Activated CD4-positive, alpha-beta memory T cell treated with anti-CD3 and anti-CD28 coated beads for 36 hours (primary cell): Measurements from ENCODE around the gene ARHGEF40. TPM values are rescaled to one million over a fixed set of nuclear protein-coding genes. Genes with fewer than 3 reads are reported as not detected.

Source experiments
- CTCF ChIA-PET: fragments of 350-600 bp; sonication (Branson Sonifier 250); formaldehyde crosslinking; loops from one replicate; lab custom pipeline; 2021; ENCODE audit warnings: antibody characterized with exemption, inconsistent platforms; lab: Charles Lee
- POLR2A ChIA-PET: fragments of 350-600 bp; sonication (Branson Sonifier 250); formaldehyde crosslinking; loops from one replicate; lab custom pipeline; 2021; ENCODE audit warnings: antibody characterized with exemption; lab: Charles Lee
- DNase-seq: peaks from one replicate; pipeline ENCODE4 v3.0.0-alpha.2; 2020
- H3K27ac Mint-ChIP-seq: one replicate; pipeline ENCODE4 v1.8.0; 2021; ENCODE audit warnings: mixed read lengths
- H3K27me3 Mint-ChIP-seq: one replicate; pipeline ENCODE4 v1.8.0; 2021; ENCODE audit warnings: mixed read lengths
- H3K36me3 Mint-ChIP-seq: one replicate; pipeline ENCODE4 v1.8.0; 2021; ENCODE audit warnings: mixed read lengths
- H3K4me1 Mint-ChIP-seq: one replicate; pipeline ENCODE4 v1.8.0; 2021; ENCODE audit warnings: low read depth, mixed read lengths
- H3K4me3 Mint-ChIP-seq: one replicate; pipeline ENCODE4 v1.8.0; 2021; ENCODE audit warnings: mild to moderate bottlenecking, mixed read lengths
- H3K9me3 Mint-ChIP-seq: one replicate; pipeline ENCODE4 v1.8.0; 2021; ENCODE audit warnings: mixed read lengths
- intact Hi-C: fragments of 100-400 bp; cut with micrococcal nuclease; formaldehyde crosslinking; loops from one replicate; pipeline ENCODE4 v1.15.1; 2023
- total RNA-seq, 2 experiments: library from RNA; stranded (reverse); gene quantifications; one replicate each; pipeline ENCODE4 v1.2.3, GENCODE V29; 2021

ARHGEF40 gene
- total RNA-seq, 2 experiments from 2014 or later = 0.33 to 0.44 TPM

DNA sequence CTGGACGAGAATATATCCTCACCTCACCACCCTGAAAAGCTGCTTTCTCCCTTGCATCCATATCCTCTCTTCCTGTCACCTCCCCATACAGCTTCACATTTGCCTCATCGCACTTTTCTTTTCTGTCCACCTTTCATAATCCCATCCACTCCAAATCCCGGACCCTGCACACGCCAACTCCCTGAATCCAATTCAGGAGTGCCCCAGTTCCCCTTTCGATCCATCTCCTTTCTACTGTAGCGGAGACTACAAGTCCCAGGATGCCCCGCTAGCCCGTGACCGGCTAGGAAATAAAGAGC lies 33.3 kb downstream of the ARHGEF40 start:
- Mint-ChIP-seq H3K36me3 (no peaks in the 10 kb centered on the region), H3K27me3 (no peaks in the 10 kb centered on the region), H3K9me3 (no peaks in the 10 kb centered on the region), H3K4me3 (peak overlapping the region; percentile 85), H3K4me1 (peaks cover 45% of the 10 kb centered on the region), H3K27ac (peak overlapping the region; percentile 76)
- DNase-seq = no peak
- POLR2A ChIA-PET = interaction anchor here (1.1 to 2.6 kb wide), 6 partner anchors 10 to 420 kb away, joined by 3 to 13 read pairs (median 4); no protein-coding TSS in a partner anchor
- CTCF ChIA-PET = interaction anchor here (0.9 to 12.5 kb wide), 12 partner anchors 10 to 407 kb away, joined by 3 to 334 read pairs (median 18); partner anchors contain the start of gene ARHGEF40
- intact Hi-C loops = loop anchor here (5.0 to 10.0 kb wide), 4 partner anchors 164 to 649 kb away; partner anchors contain the start of genes APEX1, HNRNPC, OSGEP and RNASE4

DNA sequence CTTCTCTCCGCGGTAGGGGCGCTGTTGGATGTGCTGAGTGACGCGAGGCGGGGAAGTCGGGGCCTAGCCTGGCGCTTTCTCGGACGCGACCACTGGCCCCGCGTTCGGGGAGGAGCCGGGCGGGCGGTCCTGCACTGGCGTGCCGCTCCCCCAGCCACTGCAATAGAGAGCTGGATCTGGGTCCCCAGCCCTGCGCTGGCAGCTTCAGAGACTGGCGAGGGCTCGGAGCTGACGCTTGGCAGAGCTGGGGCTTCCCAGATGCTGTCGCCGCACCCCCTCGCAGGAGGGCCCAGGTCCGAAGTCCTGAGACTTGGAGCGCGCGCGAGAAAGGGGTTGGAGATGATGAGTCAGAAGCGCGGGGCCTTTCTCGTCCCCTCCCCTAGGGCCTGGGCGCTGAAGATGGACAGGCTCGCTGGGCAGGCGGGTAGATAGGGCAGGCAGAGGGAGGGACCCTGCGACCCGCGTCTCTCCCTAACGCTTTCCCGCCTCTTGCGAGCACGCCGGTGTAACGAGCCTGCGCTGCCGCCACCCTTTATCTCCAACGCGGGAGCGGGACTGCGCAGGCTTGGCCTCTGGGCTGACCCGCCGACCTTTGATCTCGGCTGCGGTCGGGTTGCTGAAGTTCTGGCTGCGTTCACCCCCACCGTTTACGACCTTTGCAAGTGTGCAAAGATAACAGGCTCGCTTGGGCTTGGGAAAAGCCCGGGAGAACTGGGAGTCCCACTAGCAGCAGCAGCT lies 33.8 kb downstream of the ARHGEF40 start:
- Mint-ChIP-seq H3K27ac (peak overlapping the region; percentile 76), H3K27me3 (no peaks in the 10 kb centered on the region), H3K36me3 (no peaks in the 10 kb centered on the region), H3K4me1 (peaks cover 41% of the 10 kb centered on the region), H3K4me3 (peak overlapping the region; percentile 85), H3K9me3 (no peaks in the 10 kb centered on the region)
- POLR2A ChIA-PET = interaction anchor here (0.5 to 2.6 kb wide), 9 partner anchors 12 to 421 kb away, joined by 3 to 13 read pairs (median 4); partner anchors contain the start of gene NDRG2
- DNase-seq = peak; percentile 96
- CTCF ChIA-PET = interaction anchor here (0.8 to 12.5 kb wide), 23 partner anchors 9 to 1662 kb away, joined by 3 to 334 read pairs (median 4); partner anchors contain the start of genes ARHGEF40 and NDRG2
- intact Hi-C loops = loop anchor here (1.0 to 10.0 kb wide), 10 partner anchors 12 to 649 kb away; partner anchors contain the start of genes APEX1, HNRNPC, METTL17 and OSGEP

DNA sequence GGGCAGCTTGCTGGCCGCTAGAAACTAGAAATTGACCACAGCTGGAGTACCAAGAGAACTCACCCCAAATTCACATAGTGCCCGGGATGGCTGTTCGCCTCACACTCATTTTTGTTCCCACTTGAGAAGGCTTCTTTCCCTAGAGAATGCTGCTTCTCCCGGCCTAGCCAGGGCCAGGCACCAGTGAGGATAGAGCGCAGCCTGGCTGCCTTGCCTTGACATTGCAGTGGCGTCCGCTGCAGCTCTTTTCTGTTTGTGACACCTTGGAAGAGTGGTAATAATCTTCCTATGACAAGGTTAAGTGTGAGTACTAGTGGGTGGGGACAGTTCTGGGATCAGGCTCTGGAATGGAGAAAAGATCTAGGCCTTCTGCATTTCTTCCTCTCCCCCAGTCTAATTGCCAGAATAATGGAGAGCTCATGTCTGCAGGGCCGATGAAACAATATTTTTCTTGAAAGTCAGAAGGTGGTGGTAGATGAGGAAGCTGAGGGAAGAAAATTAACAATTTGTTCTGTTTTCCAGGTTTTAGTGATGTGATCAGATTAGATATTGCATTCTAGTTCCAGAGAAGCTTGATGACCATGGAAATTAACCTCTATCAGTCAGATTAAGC lies 34.5 kb downstream of the ARHGEF40 start:
- Mint-ChIP-seq H3K4me1 (peaks cover 39% of the 10 kb centered on the region), H3K4me3 (peak overlapping the region; percentile 85), H3K27me3 (no peaks in the 10 kb centered on the region), H3K27ac (peak overlapping the region; percentile 76), H3K36me3 (no peaks in the 10 kb centered on the region), H3K9me3 (no peaks in the 10 kb centered on the region)
- ChIA-PET POLR2A (interaction anchor here (0.5 to 2.6 kb wide), 8 partner anchors 12 to 421 kb away, joined by 3 to 13 read pairs (median 4); partner anchors contain the start of gene NDRG2), CTCF (interaction anchor here (0.6 to 12.5 kb wide), 28 partner anchors 8 to 1661 kb away, joined by 3 to 334 read pairs (median 4); partner anchors contain the start of genes ARHGEF40 and NDRG2)
- intact Hi-C loops = loop anchor here (1.0 to 10.0 kb wide), 10 partner anchors 12 to 650 kb away; partner anchors contain the start of genes APEX1, HNRNPC, METTL17 and OSGEP
- DNase-seq = peak; percentile 81

- no peaks in the 10 kb centered on the region for H3K36me3 Mint-ChIP-seq
- peaks cover 44% of the 10 kb centered on the region for H3K4me1 Mint-ChIP-seq
- H3K9me3 Mint-ChIP-seq = no peaks in the 10 kb centered on the region
- ChIA-PET POLR2A (interaction anchor here (1.0 to 2.6 kb wide), 5 partner anchors 13 to 134 kb away, joined by 3 to 13 read pairs (median 5); partner anchors contain the start of gene NDRG2), CTCF (interaction anchor here (0.6 to 12.5 kb wide), 21 partner anchors 11 to 1661 kb away, joined by 3 to 334 read pairs (median 4); partner anchors contain the start of gene ARHGEF40)
- no peak overlapping the region for H3K27ac Mint-ChIP-seq
- no peak overlapping the region for H3K4me3 Mint-ChIP-seq
- intact Hi-C loops = loop anchor here (10.0 kb wide), 1 partner anchor 650 kb away; the partner anchor contains the start of genes APEX1 and OSGEP
- DNase-seq = no peak
- H3K27me3 Mint-ChIP-seq = no peaks in the 10 kb centered on the region
These were observed 35.0 kb downstream of the ARHGEF40 start for GRCh38 chr14:21105095-21105494.

DNA sequence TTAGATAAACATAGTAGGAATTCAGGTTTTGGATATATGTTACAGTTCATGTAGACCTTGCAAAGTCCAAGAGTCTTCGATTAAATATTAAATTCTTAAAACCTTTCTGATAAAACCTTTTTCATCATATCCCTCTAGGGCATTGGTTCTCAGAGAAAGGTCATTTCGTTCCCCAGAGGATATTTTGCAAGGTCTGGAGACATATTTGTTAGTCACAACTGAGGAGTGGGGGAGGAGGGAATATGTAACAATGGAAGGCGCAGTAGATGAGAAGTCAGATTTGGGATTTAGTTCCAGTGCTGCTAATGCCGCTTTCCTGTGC lies 36.0 kb downstream of the ARHGEF40 start:
- H3K4me1 Mint-ChIP-seq = peaks cover 53% of the 10 kb centered on the region
- no peak overlapping the region for H3K4me3 Mint-ChIP-seq
- CTCF ChIA-PET = interaction anchor here (1.7 to 12.5 kb wide), 7 partner anchors 12 to 136 kb away, joined by 4 to 334 read pairs (median 86); partner anchors contain the start of gene ARHGEF40
- peaks cover 1% of the 10 kb centered on the region for H3K36me3 Mint-ChIP-seq
- POLR2A ChIA-PET = no interaction called here
- no peaks in the 10 kb centered on the region for H3K27me3 Mint-ChIP-seq
- H3K9me3 Mint-ChIP-seq = no peaks in the 10 kb centered on the region
- DNase-seq = no peak
- intact Hi-C loops = loop anchor here (10.0 kb wide), 1 partner anchor 651 kb away; the partner anchor contains the start of genes APEX1 and OSGEP
- H3K27ac Mint-ChIP-seq = no peak overlapping the region

DNA sequence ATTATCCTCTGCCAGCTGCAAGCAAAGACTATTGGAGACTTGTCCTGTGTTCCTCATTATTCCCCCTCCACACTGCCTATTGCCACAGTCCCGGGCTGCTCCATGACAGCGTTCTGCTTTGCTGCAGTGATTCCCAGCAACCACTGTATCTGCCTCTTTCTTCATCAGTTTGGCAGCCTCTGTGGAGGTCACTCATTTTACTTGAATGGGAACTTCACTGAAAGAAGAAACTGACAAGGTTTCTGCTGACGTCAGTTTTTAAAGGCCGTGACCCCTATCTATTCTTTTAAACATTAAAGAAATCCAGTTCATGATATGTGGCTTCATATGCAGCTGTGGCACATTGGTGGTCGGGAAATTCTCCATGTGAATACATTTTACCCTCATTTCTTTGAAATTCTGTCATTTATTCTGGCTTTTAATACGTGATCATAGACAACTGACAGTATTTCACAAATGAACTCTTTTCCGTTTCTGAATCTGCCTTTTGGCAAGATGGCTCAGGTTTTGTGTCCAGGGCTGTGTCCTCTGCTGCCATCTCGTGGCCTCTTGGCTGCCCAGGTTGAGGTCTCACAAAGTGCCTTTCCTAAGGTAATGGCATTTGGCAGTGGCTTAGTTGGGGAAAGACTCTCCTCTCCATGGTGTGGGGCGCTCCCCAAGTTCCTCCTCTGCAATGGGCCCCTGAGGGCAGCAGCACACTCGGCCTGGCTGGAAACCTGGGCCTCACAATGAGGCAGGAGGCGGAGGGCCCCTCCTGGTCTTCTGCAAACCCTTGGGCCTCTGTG lies 36.6 kb downstream of the ARHGEF40 start:
- CTCF ChIA-PET = interaction anchor here (1.6 to 12.5 kb wide), 8 partner anchors 13 to 102 kb away, joined by 3 to 334 read pairs (median 68); partner anchors contain the start of gene ARHGEF40
- Mint-ChIP-seq H3K9me3 (no peaks in the 10 kb centered on the region), H3K27ac (no peak overlapping the region), H3K36me3 (peaks cover 1% of the 10 kb centered on the region), H3K27me3 (no peaks in the 10 kb centered on the region), H3K4me3 (no peak overlapping the region), H3K4me1 (peaks cover 49% of the 10 kb centered on the region)
- POLR2A ChIA-PET = no interaction called here
- DNase-seq = peak; percentile 88
- intact Hi-C loops = loop anchor here (10.0 kb wide), 1 partner anchor 652 kb away; the partner anchor contains the start of genes APEX1 and OSGEP

- Mint-ChIP-seq H3K36me3 (peaks cover 1% of the 10 kb centered on the region), H3K4me1 (peaks cover 43% of the 10 kb centered on the region), H3K27ac (no peak overlapping the region), H3K27me3 (no peaks in the 10 kb centered on the region), H3K4me3 (no peak overlapping the region), H3K9me3 (no peaks in the 10 kb centered on the region)
- intact Hi-C loops = loop anchor here (10.0 kb wide), 1 partner anchor 653 kb away; the partner anchor contains the start of genes APEX1 and OSGEP
- no peak for DNase-seq
- CTCF ChIA-PET = interaction anchor here (1.0 to 12.5 kb wide), 7 partner anchors 14 to 91 kb away, joined by 3 to 334 read pairs (median 51); partner anchors contain the start of gene ARHGEF40
- POLR2A ChIA-PET = no interaction called here
These were observed 37.2 kb downstream of the ARHGEF40 start for GRCh38 chr14:21107283-21107800.

- no peak for DNase-seq
- ChIA-PET CTCF (interaction anchor here (0.6 to 12.5 kb wide), 7 partner anchors 13 to 139 kb away, joined by 3 to 334 read pairs (median 4); no protein-coding TSS in a partner anchor), POLR2A (no interaction called here)
- H3K4me3 Mint-ChIP-seq = no peak overlapping the region
- no peaks in the 10 kb centered on the region for H3K9me3 Mint-ChIP-seq
- H3K27me3 Mint-ChIP-seq = no peaks in the 10 kb centered on the region
- intact Hi-C loops = loop anchor here (10.0 kb wide), 1 partner anchor 654 kb away; the partner anchor contains the start of genes APEX1 and OSGEP
- H3K36me3 Mint-ChIP-seq = peaks cover 1% of the 10 kb centered on the region
- H3K4me1 Mint-ChIP-seq = peaks cover 33% of the 10 kb centered on the region
- no peak overlapping the region for H3K27ac Mint-ChIP-seq
These were observed 38.7 kb downstream of the ARHGEF40 start for GRCh38 chr14:21108791-21109190.

- peaks cover 32% of the 10 kb centered on the region for H3K4me1 Mint-ChIP-seq
- no peaks in the 10 kb centered on the region for H3K9me3 Mint-ChIP-seq
- H3K27ac Mint-ChIP-seq = peak overlapping the region; percentile 81
- no peak overlapping the region for H3K4me3 Mint-ChIP-seq
- H3K27me3 Mint-ChIP-seq = no peaks in the 10 kb centered on the region
- POLR2A ChIA-PET = no interaction called here
- peaks cover 1% of the 10 kb centered on the region for H3K36me3 Mint-ChIP-seq
- CTCF ChIA-PET = interaction anchor here (0.7 to 12.5 kb wide), 7 partner anchors 14 to 817 kb away, joined by 3 to 334 read pairs (median 9); no protein-coding TSS in a partner anchor
- peak; percentile 82 for DNase-seq
- intact Hi-C loops = loop anchor here (10.0 kb wide), 1 partner anchor 655 kb away; the partner anchor contains the start of genes APEX1 and OSGEP
These were observed 39.5 kb downstream of the ARHGEF40 start for GRCh38 chr14:21109377-21110138.

DNA sequence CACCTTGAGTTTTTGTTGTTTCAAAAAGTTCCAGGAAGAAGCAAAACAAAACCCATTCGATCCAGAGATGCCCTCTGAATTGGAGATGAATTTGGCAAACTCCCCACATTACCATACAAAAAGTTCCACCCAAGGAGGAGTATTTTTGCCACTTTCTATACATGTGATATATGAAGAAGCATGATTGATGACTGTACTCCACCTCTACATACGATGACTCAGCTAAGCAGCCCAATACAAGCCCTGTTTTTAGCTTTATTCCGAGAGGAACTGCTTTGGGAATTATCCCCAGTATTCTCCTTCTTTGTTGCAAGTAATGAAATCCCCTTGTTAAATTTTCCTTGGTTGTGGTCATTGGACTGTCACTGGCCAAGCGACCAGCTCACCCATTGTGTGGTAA lies 42.2 kb downstream of the ARHGEF40 start:
- H3K4me3 Mint-ChIP-seq = no peak overlapping the region
- no peak for DNase-seq
- H3K9me3 Mint-ChIP-seq = no peaks in the 10 kb centered on the region
- CTCF ChIA-PET = interaction anchor here (1.0 to 2.2 kb wide), 4 partner anchors 9 to 98 kb away, joined by 3 to 8 read pairs (median 4); no protein-coding TSS in a partner anchor
- H3K27me3 Mint-ChIP-seq = no peaks in the 10 kb centered on the region
- intact Hi-C loops = no loop called here
- POLR2A ChIA-PET = no interaction called here
- H3K27ac Mint-ChIP-seq = no peak overlapping the region
- peaks cover 1% of the 10 kb centered on the region for H3K36me3 Mint-ChIP-seq
- peaks cover 19% of the 10 kb centered on the region for H3K4me1 Mint-ChIP-seq
